HG02943 (cell line): Measurements from ENCODE around the gene NTMT1.

Experiments
- ATAC-seq: cut with Tn5 transposase; IDR thresholded peaks from one replicate; pipeline ENCODE4 v1.9.1; 2021; ENCODE audit warnings: mild to moderate bottlenecking, low read depth, moderate library complexity; ENCODE audit not compliant: unreplicated experiment

The NTMT1 gene

DNA sequence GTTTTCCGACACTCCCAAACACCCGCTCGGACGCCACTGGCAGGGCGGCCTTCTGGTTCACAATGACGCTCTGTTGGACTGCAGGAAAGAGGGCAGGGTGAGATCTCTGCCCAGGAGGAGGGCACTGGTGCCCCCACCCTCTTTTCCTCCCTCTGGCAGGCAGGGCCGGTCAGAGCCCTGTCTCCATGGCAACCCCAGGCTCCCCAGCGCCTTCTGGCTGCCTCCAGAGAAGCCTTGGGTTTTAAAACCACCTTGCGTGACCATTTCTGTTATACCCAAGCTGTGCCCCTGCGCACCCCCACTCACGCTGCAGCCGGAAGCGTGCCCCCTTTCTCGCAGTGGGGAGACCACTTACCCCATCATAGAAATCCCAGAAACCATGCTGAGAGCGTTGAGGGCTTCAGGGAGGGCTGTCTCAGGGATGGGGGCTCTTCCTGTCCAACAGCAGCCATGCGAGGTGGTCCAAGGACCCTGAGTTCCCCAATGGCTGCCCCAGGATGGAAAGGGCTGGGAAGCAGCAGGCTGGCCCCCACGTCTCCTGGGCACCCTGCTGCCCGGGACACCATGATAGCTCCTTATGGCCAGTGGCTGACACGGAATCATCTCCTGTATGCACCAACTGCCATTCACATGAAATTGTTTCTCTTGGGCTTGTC lies 12.3 kb upstream of the NTMT1 start:
- no peak for ATAC-seq

DNA sequence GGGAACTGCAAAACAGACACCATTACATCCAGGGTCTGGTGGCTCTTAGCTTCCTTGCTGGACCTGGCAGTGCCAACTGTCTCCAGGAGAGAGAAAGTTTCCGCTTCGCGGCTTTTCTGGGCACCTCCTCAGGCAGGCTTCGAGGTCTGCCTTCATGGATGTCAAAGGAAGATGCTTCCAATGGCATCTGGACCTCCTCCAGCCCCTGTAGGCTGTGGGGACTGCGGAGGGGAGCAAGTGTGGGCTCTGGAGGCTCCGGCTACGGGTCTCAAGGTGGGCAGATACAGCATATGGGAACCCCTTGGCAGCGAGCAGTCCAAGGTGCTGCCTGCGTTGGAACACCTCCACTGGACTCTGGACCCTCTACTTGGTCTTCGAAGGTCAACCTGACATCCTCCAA lies 11.0 kb upstream of the NTMT1 start:
- no peak for ATAC-seq

DNA sequence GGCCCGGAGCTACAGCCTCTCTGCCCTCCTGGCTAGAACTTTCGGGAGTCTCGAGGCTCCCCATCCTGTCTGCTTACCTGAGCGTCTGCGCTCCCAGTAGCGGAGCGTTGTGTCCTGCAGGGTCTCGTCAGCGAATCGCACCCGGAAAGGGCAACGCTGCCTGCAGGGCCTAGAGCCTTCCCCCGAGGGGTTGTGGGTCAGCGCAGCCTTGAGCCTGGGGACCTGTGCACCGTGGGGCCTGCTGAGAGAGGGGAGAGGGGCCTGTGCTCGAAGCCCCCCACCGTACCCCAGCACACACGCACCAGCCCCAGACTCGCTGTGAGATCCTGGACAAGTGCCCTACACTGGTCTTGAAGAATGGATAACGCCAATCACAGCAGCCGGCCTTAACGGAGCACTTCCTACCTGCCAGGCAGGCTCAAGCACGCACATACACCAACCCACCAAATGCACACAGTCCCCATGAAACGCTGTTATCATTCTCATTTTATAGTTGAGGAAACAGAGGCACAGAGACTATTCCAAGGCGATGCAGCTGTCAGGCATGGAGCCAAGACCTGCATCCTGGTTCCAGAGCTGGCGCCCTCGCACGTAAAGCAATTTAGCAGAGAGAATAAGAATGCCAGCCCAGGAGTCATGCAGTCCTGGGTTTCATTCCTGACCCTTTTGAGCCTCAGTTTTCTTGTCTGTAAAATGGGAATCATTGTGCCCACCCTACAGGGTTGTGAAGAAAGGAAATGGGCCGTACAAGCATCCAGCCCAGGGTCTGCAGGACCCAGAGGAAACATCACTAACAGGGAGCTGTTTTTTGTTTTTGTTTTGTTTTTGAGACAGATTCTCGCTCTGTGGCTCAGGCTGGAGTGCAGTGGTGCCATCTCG lies 10.3 kb upstream of the NTMT1 start:
- ATAC-seq = no peak

DNA sequence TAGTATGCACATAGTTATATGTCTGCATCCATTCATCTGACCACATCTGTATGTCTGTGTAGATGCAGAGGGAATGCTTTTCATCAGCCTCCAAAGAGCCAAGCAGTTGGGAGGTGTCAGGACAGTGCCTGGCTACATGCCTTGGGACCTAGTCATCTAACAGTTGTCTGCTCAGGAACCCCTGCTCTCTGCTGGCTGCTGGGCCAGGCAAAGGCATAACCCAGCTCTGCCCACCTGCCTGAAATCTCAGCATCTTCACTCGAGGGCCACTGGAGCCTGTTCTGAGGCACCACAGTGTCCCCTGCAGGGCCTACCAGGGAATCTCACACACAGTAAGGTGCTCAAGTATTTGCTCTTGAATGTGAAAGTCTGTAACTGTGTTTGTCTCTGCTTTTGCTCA lies 8.8 kb upstream of the NTMT1 start:
- no peak for ATAC-seq

DNA sequence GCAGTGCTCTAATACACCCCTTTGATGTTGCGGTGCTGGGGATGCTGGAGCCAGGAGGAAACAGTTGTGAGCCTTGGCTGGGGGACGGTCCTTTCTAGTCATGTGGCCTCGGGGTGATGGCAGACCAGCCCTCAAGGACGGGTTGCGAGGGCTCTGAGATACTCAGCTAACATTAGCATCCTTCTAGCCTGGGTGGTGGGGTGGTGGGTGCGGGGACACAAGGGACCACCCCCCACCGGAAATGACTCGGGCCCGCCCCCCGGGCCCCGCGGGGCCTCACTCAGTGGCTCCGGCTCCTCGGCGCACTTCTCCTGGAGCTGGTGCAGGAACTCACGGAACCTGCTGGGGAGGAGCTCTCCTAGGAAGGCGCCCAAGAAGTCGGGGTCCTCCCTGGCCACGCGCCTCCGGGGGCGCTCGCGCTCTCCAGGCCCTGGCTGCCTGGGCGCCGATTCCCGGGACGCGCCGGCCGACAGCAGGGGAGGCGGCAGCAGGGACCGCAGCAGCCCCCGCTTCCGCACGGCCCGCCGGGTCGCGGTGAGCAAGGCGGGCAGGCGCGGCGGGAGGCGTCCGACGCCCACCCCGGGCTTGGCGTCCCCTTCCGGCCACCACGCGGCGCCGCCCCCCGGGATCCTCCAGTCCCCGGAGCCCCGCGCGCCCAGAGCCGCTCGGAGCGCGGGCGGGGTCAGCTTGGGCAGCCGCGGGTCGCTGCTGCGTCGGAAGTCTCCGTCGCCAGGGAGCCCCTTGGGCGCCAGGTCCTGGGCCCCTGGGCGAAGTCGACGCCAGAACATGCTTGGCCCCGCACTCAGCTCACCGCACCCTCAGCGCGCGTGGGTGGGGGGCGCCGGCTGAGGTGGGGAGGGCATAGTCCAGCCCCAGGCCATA lies 5.9 kb upstream of the NTMT1 start:
- no peak for ATAC-seq

DNA sequence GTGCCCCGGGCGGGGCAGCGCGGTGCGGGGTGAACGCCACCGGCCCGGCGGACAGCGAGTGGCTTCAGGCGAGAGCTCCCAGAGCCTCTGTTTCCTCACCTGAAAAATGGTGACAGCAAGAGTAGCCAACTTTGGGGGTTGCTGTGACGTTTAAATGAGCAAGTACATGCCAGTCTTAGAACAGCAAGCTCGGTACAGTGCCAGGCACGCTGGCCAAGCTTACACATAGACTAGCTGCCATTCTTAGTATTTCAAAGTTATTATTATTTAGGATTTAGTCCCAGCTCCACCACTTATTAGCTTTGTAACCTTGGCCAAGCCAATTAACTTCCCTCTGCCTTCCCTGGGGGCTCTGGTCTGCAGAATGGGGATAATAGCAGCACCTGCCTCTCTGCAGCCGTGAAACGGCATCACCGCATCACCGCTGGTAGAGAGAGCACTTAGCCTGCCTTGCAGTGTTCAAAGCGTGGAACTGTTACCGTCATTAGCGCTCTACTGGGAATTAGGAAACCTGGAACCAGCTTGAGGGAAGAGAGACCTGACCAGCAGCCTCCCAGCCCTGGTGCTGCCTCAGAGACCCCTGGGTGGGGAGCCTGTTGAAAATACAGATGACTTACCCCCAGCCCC lies 5.2 kb upstream of the NTMT1 start, which contains the start of gene C9orf50:
Gene C9orf50, minus strand, starts transcription at position 433 of the 627 bp plus-strand sequence. CDS start 527 bp downstream, outside the sequence.
- ATAC-seq = no peak

DNA sequence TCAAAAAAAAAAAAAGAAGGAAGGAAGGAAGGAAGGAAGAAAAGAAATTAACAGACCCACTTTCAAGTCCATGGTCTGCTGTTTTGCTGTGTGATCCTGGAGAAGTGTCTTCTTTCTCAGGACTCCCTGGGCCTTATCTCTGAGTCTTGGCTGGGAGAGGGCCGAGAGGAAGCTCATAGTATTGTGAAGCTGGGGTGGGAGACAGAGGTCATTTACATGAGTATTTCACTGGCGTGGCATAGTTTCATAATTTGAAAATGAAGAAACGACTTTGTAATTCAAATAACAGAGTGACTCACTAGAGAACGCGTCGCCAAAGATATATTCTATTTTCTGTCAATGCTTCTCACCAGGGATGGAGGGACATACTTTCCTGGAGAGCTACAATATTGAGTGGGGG lies 2.6 kb upstream of the NTMT1 start:
- ATAC-seq = no peak

DNA sequence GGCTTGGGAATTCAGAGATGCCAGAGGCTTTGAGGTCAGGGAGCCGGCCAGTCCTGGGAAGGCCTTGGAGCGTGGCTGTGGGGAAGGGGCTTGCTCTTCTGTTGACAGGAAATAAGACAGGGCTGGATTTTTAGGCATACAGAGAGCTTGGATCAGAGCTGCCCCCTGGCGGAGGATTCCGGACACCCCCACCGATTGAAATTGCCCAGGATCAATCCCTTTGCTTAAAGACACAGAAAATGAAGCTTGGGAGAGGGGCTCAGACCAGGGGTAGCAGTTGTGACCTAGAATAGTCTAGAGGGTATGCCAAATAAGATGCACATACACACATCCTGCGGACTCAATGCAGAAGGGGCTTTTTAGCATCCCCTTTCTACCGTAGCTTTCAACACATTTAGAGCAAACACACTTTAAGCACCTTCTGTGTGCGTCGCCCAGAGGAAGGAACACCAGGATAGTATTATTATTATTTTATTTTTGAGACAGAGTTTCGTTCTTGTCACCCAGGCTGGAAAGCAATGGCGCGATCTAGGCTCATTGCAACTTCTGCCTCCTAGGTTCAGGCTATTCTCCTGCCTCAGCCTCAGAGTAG lies 1.7 kb upstream of the NTMT1 start:
- ATAC-seq = no peak

DNA sequence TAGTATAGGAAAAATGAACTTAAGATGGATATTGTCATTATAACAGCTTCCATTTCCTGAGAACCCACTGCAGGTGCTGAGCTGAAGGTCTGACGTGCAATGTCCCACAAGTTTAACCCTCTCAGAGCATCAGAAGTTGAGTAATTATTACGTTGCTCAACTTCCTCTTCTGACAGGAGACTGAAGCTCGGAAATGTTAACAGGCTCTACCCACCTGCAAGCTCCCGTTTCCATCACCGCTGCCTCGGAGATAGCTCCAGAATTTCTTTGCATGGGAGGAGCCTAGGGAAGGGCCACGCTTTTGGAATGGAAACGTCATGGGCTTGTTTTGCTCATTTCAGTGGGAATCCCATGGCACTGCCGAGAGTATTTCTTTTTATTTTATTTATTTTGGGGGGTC lies 1.0 kb upstream of the NTMT1 start:
- no peak for ATAC-seq

DNA sequence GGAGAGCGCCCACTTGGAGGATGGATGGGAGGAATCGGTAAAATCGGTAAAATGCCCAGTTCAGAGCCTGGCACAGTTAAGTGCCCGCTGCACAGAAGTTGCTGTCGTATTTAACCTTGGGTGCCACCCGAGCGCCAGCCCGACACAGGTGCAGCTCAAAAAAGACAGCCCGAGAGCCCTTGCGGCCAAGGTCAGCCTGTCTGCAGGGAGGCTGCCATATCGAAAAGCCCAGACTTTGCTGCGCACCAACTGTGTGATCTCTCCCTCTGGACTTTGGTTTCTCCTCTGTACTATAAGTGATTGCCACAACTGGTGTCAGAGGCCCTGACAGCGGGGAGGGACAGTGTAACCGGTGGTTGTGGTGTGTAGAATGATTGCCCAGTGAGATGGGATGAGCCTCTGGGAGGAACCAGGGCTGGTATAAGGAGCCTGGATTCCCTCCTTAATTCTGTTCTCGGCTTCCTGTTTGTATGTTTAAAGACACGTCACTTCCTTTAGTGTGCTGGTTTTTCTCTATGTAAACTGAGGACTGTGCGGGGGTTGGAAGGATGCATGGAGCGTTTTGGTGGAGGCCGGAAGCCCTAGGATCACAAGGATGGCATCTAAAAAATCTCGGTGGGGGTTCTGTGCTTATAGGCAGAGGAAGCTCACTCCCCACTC lies 792 bp downstream of the NTMT1 start:
- peak; percentile 34 for ATAC-seq

DNA sequence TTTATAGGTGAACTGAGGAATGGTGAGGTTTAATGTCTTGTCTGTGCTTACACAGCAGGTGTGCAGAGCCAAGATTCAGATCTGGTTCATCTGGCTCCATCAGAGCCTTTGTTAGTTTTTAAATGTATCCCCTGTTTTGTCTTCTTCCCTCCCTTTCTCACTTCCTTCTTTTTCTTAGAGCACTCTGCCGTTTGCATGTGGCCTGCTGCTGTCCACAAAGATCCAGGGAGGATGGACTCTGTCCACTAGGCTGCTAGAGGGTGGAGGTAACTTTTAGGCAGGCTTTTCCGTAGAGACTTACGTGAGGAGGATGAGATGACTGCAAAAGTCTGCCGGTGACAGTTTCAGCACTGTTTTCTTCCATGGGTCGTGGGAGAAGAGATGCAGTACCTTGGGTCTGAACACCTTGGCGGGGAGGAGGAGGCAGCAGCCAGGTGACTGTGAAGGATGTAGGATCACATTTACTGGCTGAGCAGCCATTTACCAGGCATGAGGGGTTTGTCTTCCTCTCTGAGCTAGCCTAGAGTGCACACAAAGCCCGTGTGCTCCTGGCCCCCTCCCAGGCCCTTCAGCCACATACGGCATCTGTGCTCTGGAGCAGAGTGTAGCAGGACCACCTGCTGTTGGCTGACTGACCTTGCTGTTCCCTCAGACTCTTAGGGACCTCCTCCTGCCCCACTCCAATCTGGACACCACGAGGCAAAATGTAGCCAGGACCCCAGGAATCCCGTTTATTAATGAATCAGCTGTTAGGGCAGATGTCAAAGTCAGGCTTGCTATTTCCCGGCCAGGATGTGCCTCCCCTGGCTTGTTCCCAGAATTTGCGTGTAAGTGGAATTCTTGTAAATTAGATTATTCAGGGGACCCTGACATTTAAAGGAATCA lies 1.8 kb downstream of the NTMT1 start:
- ATAC-seq = no peak

DNA sequence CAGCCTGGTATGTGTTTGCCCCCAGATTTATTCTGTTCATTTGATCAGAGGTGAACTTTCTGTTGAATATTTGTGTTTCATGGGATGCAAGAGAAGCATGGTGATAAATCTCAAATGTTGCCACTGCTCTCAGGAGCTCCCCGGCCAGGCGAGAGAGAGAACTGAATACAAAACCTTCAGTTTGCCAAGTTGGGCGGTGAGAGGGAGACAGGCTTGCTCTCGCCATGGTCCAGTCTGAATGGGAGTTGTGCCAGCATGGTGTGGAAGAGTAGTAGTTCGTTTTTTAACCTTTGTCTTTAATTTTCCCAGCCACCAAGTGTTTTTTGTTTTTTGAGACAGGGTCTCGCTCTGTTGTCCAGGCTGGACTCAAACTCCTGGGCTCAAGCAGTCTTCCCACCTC lies 2.7 kb downstream of the NTMT1 start:
- no peak for ATAC-seq

DNA sequence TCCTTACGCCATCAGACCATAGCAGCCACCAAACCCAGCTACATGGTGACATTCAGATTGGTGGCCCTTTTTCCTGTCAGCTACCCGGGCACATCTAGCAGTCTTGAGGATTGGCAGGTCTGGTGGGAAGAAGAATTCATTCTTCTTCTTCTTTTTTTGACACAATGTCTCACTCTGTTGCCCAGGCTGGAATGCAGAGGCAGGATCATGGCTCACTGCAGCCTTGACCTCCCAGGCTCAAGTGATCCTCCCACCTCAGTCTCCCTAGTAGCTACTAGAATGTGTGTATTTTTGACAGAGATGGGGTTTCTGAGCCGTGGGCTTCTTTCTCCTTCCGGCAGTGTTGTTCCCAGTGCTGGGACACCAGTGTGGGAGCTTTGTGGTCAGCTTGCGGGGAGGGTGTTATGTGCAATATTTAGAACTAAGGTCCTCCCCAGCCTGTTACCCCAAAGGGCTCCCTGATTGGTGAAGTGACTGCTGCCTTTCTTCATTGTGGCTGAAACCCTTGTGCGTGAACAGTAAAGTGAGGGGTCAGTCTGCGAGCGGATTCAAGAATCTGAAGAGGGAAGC lies 3.4 kb downstream of the NTMT1 start:
- ATAC-seq = no peak

DNA sequence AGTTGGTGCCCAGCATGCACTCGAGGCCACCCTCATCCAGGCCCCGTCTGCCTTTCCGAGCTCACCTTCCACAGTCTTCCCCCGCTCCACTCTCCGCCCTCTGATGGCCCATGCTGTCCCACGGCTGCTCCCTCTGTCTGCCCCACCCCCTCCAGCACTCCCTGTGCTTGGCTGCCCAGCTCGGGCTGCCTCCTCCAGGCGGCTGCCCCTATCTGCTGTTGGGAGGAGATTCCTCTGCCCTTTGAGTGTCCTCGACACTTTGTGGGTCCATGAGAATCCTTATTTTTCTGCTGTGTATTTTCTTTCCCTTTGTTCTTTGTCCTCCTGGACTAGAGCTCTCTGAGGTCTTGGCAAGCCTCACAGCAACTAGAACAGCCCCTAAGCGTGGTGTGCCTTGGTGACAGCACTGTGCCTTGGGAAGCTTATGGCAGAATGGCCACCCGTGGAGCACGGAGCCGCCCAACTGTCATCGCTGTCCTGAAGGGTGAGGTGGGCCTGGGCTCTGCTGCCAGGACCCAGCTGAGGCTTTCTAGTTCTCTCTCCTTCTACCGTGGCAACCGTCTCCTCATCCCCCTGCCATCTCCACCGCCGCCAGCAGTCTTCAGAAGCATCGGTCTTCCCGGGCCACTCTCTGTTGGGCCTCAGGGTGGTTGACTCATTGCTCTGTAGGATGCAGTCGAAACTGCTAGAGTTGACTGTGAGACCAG lies 5.2 kb downstream of the NTMT1 start:
- no peak for ATAC-seq

DNA sequence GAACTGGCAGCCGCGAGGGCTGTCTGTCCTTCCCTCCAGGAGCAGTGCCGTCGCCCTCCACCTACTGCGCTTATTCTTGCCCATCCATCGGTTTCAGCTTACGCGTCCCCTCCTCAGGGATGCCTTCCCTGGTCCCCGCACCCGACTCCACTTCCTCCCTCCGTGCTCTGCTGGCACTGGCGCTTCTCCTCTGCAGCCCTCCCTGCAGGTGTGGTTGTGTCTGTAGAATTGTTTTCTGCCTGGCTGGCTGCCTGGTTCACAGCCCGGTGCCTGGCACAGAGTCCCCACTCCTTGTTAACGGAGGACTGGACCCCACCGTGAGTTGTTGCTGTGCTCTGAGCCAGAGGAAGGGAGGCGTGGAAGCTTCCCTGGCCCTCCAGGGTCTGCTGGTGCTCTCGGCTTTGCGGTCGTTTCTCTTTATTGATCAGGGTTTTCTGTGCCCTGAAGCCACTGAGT lies 5.7 kb downstream of the NTMT1 start:
- ATAC-seq = no peak

DNA sequence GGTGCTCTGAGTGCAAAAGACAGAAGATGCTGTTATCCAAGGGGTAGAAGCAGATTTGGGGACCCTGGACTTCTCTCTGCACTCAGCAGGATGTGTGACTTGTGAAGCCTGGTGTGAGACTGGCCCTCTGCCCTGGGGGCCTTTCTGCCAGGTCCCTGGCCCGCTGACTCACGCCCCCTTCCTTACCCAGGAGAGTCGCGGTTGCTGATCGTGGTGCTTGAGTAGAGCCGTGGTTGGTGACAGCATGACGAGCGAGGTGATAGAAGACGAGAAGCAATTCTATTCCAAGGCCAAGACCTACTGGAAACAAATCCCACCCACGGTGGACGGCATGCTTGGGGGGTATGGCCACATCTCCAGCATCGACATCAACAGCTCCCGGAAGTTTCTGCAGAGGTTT lies 6.5 kb downstream of the NTMT1 start:
- ATAC-seq = no peak

DNA sequence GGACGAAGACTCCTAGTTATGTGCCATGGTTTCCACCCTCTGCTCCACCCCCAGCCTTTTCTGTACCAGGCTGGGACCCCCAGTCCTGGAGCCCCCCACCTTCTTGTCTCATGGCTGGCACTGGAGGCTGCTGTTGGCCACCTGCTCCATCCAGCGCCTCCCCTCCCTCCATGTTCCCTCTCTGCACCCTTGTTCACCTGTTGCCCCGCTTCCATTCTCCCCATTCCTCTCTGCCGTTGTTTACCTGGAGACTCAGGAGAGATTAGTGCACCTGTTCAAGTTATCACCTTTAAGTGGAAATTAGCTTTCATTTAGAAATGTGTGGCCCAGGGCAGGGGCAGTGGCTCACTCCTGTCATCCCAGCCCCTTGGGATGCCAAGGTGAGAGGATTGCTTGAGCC lies 7.2 kb downstream of the NTMT1 start:
- no peak for ATAC-seq

DNA sequence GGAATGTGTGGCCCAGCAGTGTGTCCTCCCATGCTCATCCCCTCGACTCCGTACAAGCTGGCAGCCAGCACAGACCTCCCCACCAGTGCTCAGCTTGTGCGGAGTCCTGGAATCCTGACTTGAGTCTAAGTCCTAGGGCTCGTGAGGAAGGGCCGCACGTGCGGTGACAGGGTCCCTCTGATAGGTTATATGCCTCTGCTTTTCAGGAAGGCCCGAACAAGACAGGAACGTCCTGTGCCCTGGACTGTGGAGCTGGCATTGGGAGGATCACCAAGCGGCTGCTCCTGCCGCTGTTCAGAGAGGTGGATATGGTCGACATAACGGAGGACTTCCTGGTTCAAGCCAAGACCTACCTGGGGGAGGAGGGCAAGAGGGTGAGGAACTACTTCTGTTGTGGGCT lies 7.9 kb downstream of the NTMT1 start:
- ATAC-seq = no peak
